Measurements from ENCODE around the gene TNFRSF21. TPM values are rescaled to one million over a fixed set of nuclear protein-coding genes. Genes with fewer than 3 reads are reported as not detected.

TNFRSF21 gene, protein sequence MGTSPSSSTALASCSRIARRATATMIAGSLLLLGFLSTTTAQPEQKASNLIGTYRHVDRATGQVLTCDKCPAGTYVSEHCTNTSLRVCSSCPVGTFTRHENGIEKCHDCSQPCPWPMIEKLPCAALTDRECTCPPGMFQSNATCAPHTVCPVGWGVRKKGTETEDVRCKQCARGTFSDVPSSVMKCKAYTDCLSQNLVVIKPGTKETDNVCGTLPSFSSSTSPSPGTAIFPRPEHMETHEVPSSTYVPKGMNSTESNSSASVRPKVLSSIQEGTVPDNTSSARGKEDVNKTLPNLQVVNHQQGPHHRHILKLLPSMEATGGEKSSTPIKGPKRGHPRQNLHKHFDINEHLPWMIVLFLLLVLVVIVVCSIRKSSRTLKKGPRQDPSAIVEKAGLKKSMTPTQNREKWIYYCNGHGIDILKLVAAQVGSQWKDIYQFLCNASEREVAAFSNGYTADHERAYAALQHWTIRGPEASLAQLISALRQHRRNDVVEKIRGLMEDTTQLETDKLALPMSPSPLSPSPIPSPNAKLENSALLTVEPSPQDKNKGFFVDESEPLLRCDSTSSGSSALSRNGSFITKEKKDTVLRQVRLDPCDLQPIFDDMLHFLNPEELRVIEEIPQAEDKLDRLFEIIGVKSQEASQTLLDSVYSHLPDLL
- total RNA-seq = 10.9 TPM
- long read RNA-seq, transcript TNFRSF21-201 (6 exons, 3,595 nt) = major isoform, 23 of 27 reads
- long read RNA-seq, partial matches to known transcripts = 4 of 27 reads
- long read RNA-seq, other reads (novel, unspliced or antisense) = 0 of 27 reads

GRCh38 chr6:47309291-47310130 lies at the start of gene TNFRSF21:
TSS of gene TNFRSF21 (minus strand) at chr6:47309905. CDS start at chr6:47309511, 394 bp downstream.
- intact Hi-C loops (cut with DNase I) = loop anchor here (2.0 to 5.0 kb wide), 3 partner anchors 67 to 462 kb away; no protein-coding TSS in a partner anchor

DNA sequence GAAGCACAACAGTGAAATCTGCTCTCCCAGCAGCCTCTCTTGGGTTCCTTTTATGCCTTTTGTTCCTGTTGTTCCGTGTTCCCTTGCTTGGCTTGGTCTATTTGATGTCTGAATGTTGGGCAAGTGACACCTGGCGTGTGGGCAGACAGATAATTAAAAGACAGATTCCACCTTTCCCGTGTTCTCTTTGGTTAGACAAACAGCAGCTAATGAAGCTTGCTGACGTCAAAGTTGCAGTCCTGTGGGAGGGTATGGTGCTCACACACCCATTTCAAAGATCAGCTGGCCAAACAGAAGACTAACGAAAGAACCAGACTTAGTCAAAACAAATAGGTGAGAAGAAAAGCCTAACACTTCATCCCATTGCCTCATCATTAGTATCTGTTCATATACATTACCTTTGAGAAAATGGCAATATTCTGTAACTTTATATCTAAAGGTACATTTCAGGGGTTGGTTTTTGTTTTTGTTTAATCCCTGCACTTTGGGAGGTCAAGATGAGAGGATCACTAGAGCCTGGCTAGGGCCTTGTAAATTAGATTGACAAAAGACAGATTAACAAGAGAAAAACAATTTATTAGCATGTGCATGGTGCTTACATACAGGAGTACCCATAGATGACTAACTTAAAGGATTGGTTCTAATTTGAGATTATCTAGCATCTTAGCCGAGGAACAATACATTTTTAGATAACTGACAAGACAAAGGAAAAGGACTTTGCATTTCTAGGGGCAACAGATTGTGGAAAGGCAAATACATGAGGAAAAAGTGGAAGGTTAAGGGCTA lies 48.9 kb upstream of the TNFRSF21 start:
- ATAC-seq (ENCODE audit: poor library complexity) (no peak), DNase-seq (no peak)
- intact Hi-C loops (cut with DNase I) = no loop called here

More at GRCh38 chr6:47309291-47310130, at the start of gene TNFRSF21:
- DNase-seq (peak; percentile 94), ATAC-seq (ENCODE audit: poor library complexity) (peak; percentile 99)

GRCh38 chr6:47357827-47358226 lies 48.1 kb upstream of the TNFRSF21 start:
- intact Hi-C loops (cut with DNase I) = no loop called here
- no peak for ATAC-seq (ENCODE audit: poor library complexity)
- no peak for DNase-seq

DNA sequence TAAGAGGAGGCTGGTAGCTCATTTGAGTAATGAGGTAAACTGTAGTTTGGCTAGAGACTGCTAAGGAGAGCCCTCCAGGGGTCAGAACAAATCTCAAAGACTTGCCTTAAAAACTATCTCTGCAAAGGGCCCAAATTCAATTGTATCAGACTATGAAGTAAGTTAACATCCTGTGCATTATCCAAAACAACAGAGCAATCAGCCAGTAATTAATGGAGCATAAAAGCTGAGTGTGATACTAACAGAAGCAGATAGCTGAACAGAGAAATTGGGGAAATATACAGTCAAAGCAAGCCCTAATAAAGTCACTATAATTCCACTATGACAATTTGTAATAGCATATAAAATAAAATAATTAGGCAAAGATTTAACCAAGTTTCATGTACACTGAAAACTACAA lies 45.8 kb upstream of the TNFRSF21 start:
- intact Hi-C loops (cut with DNase I) = no loop called here
- ATAC-seq (ENCODE audit: poor library complexity) (no peak), DNase-seq (no peak)

GRCh38 chr6:47353871-47354270 lies 44.2 kb upstream of the TNFRSF21 start:
- intact Hi-C loops (cut with DNase I) = no loop called here
- ATAC-seq (ENCODE audit: poor library complexity) (peak; percentile 25), DNase-seq (no peak)

GRCh38 chr6:47352966-47353365 lies 43.3 kb upstream of the TNFRSF21 start:
- ATAC-seq (ENCODE audit: poor library complexity) (no peak), DNase-seq (no peak)
- intact Hi-C loops (cut with DNase I) = no loop called here

- intact Hi-C loops (cut with DNase I) = no loop called here
These were observed 42.7 kb upstream of the TNFRSF21 start for GRCh38 chr6:47352194-47352920.

GRCh38 chr6:47351621-47352020 lies 41.9 kb upstream of the TNFRSF21 start:
- ATAC-seq (ENCODE audit: poor library complexity) (no peak), DNase-seq (no peak)
- intact Hi-C loops (cut with DNase I) = no loop called here

More at GRCh38 chr6:47352194-47352920, 42.7 kb upstream of the TNFRSF21 start:
- ATAC-seq (ENCODE audit: poor library complexity) (no peak), DNase-seq (no peak)

GRCh38 chr6:47349931-47350330 lies 40.2 kb upstream of the TNFRSF21 start:
- no peak for DNase-seq
- intact Hi-C loops (cut with DNase I) = no loop called here
- ATAC-seq (ENCODE audit: poor library complexity) = no peak

DNA sequence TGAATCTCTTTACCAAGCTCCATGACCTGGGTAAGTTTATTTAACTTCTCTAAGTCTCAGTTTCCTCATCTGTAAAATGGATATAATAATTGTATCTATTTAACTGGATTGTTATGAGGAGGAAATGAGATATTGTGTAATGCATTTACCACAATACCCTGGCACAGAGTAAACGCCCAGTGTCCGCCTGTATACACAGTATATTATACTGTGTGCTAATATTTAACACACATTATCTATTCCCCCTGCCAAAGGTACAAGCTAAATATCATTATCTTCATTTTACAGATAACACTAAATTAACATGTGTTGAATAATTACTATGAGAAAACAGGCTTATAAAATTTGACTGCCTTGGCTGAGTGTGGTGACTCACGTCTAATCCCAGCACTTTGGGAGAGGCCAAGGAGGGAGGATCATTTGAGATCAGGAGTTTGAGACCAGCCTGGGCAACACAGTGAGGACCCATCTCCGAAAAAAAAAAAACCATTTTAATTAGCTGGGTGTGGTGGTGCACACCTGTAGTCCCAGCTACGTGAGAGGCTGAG lies 38.7 kb upstream of the TNFRSF21 start:
- intact Hi-C loops (cut with DNase I) = no loop called here
- ATAC-seq (ENCODE audit: poor library complexity) = no peak
- no peak for DNase-seq

GRCh38 chr6:47345761-47346160 lies 36.1 kb upstream of the TNFRSF21 start:
- ATAC-seq (ENCODE audit: poor library complexity) (no peak), DNase-seq (no peak)
- intact Hi-C loops (cut with DNase I) = no loop called here

DNA sequence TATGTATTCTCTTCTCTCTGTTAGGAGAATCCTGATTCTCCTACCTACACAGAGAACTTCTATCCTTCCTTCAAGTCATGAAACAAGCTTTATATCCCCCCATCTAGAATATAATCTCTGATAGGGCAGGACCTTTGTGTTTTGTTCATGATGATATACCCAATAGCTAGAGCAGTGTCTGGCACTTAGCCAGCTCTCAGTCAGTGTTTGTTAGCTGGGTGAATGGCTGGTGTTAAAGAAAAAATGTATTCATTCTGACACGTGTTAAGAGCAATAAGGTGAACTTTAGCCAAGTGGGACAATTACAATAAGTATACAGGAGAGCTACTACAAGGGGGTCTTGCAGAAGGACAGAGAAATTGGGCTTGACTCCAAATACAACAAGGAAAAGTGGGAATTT lies 34.3 kb upstream of the TNFRSF21 start:
- no peak for DNase-seq
- ATAC-seq (ENCODE audit: poor library complexity) = no peak
- intact Hi-C loops (cut with DNase I) = no loop called here

- DNase-seq (no peak), ATAC-seq (ENCODE audit: poor library complexity) (no peak)
- intact Hi-C loops (cut with DNase I) = no loop called here
These were observed 33.9 kb upstream of the TNFRSF21 start for GRCh38 chr6:47343600-47343999.

GRCh38 chr6:47342824-47343223 lies 33.1 kb upstream of the TNFRSF21 start:
- DNase-seq = no peak
- intact Hi-C loops (cut with DNase I) = no loop called here
- no peak for ATAC-seq (ENCODE audit: poor library complexity)

- DNase-seq = no peak
- intact Hi-C loops (cut with DNase I) = no loop called here
- no peak for ATAC-seq (ENCODE audit: poor library complexity)
These were observed 27.8 kb upstream of the TNFRSF21 start for GRCh38 chr6:47337519-47337918.

DNA sequence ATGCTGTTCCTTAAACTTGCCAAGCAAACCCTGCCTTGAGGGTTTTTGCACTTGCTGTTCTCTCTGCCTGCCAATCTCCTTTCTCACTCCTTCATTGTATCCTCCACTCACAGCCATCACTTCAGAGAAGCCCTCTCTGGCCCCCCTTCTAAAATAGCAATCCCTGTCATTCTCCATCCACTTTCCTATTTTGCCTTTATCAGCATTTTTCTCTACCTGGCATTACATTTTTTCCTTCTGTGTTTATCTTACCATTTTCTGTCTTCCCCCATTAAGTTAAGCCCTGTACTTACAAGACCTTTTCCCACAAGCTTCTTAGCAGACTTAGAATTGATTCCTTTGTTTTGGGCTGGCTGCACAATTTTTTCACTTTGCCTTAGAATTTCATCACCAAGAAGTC lies 26.6 kb upstream of the TNFRSF21 start:
- intact Hi-C loops (cut with DNase I) = no loop called here
- ATAC-seq (ENCODE audit: poor library complexity) = no peak
- no peak for DNase-seq

- ATAC-seq (ENCODE audit: poor library complexity) = no peak
- intact Hi-C loops (cut with DNase I) = no loop called here
- DNase-seq = no peak
These were observed 25.8 kb upstream of the TNFRSF21 start for GRCh38 chr6:47335466-47335865.

Data from Right ventricle myocardium superior (tissue), 1 donor.